ENCODE results near the gene SLC6A19. TPM values are rescaled to one million over a fixed set of nuclear protein-coding genes. Genes with fewer than 3 reads are reported as not detected.

Gene SLC6A19
- total RNA-seq, 1 donor from 2014 or later: not detected

DNA sequence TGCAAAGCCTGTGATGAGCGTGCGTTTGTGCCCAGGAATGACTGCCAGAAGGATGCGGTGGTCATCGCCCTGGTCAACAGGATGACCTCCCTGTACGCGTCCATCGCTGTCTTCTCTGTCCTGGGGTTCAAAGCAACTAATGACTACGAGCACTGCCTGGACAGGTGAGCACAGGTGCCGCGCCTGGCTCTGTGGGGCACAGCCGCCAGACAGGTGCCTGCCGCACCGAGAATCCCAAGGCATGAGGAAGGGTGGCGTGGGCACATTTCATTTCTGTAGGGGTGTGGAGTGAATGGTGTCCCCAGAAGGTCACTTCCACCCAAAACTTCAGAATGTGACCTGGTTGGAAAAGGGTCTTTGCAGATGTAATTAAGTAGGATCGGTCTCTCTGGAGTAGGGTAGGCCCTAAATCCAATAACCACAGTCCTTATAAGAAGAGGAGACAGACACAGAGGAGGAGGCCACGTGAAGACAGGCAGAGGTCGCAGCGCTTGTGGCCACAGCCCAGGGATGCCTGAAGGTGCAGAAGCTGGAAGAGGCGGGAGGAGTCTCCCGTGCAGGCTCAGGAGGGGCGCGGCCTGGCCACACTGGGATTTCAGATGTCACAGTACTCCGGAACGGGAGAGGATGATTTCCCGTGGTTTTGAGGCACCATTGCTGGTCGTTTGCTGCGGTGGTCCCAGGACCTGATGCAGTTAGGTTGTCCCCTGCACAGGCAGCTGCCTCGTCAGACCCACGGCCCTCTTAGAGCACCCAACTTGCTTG lies 39.3 kb downstream of the SLC6A19 start:
- intact Hi-C loops (cut with micrococcal nuclease): no loop called here

DNA sequence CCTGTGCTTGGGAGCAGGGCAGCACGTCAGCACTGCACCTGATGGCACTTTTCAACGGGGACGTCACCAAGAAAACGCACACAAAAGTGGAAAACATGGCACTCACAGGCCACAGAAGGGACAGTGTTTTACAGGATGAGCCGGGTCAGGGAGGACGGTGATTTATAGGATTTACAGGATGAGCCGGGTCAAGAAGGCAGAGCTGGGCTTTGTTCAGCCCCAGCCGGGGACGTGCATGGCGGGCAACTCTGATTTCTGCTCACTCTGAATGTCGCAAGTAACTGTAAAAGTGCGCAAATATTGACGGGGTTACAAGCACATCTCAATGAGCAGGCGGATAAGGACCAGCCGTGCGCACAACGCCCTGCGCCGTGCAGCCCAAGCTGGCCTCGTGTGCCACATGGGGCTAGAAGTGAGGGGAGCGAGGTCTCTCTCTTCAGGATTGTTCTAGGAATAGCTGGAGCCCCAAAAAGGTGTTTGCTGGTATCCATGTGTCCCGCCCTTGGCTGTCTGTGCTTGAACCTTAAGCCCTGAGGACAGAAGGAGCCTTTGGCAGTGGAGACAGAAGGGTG lies 40.2 kb downstream of the SLC6A19 start:
- intact Hi-C loops (cut with micrococcal nuclease): no loop called here

DNA sequence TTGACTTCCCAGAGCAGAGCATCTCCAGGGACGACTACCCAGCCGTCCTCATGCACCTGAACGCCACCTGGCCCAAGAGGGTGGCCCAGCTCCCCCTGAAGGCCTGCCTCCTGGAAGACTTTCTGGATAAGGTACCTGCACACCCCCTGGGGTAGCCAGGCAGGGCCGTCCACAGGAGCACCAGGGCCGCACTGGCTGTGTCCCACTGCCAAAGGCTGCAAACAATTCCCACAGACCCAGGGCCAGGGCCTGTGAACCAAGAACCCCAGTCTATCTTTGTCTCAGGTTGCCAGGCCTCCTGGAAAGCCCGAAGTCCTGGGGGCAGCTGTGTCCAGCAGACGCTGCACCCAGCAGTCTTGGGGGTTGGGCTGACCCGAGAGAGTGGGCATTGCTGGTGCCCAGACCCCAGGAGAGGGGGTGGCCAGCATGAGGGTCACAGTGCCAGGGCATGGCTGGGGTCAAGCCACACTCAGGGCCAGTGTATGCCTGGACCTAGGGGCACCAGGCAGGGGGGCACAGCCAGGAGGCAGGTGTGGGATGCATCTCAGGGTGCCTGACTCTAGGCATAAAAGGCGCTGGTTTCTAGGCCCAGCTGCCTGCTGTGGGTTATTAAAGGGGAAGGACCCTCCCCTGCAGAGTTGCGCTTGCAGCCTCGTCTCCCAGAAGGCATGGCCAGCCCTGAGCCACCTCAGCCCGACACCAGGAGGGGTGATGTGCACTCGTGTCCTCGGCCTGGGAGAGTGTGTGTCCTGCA lies 41.5 kb downstream of the SLC6A19 start:
- intact Hi-C loops (cut with micrococcal nuclease): no loop called here

DNA sequence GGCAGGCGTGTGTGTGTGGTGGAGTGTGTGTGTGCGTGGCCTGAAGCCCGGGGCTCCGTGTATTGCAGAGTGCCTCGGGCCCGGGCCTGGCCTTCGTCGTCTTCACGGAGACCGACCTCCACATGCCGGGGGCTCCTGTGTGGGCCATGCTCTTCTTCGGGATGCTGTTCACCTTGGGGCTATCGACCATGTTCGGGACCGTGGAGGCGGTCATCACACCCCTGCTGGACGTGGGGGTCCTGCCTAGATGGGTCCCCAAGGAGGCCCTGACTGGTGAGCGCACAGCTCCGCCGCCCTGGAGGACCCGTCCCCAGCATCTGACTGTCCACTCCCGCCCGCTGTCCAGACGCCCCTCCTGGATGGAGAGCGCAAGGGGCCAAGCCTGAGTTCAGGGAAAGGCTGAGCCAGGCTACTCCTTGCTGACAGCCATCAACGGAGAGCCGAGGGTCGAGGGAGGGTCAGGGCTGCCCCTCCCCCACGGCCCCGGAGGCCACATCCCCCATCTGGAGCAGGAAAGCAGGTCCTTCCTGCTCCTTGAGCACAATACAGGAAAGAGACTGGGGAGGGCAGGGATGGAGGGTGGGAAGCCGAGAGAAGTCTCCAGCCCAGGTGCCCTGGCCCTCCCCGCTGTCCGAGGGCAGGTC lies 42.2 kb downstream of the SLC6A19 start:
- intact Hi-C loops (cut with micrococcal nuclease): no loop called here

DNA sequence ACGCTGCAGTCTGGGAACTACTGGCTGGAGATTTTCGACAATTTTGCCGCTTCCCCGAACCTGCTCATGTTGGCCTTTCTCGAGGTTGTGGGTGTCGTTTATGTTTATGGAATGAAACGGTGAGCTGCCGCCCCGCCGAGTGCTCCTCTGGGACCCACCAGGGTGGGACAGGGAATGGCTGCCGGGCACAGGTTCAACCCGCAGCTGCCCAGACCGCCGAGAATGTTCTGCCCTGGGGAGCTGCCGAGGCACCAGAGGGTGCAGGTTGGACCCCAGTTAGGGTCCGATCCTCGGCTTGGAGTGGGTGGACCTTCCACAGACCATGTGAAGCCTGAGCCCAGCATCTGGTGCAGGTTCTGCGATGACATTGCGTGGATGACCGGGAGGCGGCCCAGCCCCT lies 42.9 kb downstream of the SLC6A19 start:
- intact Hi-C loops (cut with micrococcal nuclease): no loop called here

DNA sequence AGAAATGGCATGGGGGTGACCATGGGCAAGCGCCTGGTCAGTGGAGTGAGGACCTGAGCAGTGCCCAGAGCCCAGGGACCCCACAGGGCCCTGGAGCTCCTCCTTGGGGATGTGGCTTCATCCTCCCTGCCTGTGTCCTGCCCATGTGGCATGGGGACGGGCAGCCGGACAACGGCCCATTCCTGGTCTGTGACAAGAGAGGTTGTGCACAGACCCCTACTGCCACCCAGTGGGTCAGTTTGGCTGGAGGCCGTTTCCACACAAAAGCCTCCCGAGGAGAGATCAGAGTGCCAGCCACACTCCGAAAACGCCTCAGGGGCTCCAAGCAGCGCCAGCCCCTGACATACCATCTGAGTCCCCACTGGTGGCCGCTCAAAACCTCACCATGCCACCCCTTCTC lies 43.6 kb downstream of the SLC6A19 start:
- intact Hi-C loops (cut with micrococcal nuclease): no loop called here

DNA sequence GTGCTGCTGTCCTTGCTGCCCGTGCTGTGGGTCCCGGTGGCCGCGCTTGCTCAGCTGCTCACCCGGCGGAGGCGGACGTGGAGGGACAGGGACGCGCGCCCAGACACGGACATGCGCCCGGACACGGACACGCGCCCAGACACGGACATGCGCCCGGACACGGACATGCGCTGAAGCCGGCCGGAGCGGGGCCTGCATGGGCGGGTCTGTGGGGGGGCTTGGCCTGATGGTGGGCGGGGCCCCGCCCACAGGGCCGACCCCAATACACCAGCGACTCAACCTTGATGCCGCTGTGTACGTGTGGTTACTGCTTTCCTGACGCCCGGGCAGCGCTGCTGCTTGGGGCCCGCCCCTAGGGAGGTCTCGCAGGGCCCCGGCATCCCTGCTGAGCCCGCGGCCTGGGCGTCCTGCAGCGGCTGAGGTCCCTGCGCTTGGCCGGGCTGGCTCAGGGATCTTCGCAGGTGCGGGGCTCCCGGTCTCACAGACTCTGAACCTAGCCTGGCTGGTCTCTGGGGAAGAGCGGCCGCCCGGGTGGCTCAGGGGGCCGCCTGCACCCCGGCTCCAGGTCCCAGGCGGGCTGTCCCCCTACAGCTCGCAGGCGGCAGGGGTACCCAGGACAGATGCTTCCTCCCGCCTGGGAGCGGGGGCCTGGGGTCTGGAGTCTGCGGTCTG lies 44.6 kb downstream of the SLC6A19 start:
- intact Hi-C loops (cut with micrococcal nuclease): no loop called here

DNA sequence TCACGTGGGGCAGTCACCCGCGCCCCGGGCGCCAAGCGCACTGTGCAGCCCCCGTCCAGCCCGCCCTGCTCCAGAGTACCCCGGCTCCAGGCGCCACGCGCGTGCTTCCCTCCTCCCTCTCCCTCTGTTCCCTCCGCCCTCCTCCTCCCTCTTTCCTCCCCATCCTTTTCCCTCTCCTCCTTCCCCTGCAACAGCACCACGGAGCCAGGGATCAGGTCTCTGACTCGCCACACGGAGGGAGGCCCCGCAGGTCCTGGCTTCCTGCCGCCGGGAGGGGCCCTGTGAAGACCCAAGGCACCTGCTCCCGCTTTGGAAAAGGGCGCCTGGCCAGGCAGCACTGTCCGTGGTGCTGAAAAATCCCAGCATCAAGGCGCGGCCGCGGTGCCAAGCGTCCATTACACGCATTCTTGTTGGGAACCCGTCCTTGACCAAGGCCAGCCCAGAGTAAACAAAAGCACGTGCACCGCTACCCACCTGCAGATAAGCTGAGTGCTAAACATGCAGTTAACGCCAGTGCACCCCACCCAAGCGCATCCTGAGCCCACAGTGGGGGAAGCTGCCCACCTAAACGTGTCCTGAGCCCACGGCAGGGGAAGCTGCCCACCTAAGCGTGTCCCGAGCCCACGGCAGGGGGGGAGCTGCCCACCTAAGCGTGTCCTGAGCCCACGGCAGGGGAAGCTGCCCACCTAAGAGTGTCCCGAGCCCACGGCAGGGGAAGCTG lies 45.5 kb downstream of the SLC6A19 start:
- intact Hi-C loops (cut with micrococcal nuclease): no loop called here

DNA sequence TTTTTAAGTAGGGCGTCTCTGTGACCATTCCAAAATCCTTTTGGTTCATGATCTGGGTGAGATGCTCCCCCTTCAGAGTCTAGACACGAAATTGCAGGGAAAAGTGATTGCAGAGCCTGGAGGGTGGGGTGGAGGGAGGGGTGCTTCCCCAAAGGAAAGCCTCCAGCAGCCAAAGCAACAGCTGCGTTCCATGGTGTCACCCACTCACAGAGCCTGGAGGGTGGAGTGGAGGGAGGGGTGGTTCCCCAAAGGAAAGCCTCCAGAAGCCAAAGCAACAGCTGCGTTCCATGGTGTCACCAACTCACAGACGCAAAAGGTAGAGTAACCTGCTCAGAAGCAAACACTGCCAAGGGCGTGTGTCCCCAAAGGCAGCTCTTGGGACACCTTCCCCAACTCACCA lies 46.4 kb downstream of the SLC6A19 start:
- intact Hi-C loops (cut with micrococcal nuclease): no loop called here

DNA sequence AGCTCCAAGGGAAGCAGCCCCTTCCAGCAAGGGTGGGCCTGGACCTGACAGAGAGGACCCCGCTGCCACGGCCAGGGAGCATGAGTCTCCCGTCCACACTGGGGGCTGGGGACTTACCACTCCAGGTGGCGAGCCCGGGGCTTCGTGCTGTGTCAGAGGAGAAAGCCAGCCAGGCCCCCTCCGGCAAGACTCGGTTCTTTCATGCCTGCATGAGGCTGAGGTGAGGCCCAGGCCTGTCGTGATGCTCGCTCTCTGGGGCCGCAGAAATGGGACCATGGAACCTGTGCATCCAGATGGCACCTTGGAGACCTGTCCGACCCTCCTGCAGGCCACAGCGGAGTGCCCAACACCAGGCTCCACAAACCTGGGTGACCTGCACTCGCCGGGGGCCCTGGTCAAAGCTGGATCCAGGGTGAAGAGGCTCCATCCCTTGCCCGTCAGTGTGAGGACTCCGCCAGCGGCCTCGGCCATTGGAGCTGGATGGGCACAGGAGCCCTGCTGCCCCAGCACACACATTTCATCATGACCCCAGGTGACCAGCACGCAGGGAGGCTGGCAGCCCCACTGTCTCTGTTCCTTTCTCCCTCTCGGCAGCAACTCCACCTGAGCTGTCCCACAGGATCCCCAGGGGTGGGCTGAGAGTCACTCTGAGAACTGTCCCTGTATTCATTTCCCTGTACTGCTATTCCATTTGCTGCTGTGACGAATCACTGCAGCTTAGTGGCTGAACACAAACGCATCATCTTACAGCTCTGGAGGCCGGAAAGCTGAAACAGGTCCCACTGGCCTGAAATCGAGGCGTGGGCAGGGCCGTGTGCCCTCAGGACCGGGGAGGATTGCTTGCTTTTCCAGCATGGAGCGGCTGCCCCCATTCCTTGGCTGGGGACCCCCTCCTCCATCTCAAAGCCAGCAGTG lies 48.2 kb downstream of the SLC6A19 start:
- intact Hi-C loops (cut with micrococcal nuclease): no loop called here

DNA sequence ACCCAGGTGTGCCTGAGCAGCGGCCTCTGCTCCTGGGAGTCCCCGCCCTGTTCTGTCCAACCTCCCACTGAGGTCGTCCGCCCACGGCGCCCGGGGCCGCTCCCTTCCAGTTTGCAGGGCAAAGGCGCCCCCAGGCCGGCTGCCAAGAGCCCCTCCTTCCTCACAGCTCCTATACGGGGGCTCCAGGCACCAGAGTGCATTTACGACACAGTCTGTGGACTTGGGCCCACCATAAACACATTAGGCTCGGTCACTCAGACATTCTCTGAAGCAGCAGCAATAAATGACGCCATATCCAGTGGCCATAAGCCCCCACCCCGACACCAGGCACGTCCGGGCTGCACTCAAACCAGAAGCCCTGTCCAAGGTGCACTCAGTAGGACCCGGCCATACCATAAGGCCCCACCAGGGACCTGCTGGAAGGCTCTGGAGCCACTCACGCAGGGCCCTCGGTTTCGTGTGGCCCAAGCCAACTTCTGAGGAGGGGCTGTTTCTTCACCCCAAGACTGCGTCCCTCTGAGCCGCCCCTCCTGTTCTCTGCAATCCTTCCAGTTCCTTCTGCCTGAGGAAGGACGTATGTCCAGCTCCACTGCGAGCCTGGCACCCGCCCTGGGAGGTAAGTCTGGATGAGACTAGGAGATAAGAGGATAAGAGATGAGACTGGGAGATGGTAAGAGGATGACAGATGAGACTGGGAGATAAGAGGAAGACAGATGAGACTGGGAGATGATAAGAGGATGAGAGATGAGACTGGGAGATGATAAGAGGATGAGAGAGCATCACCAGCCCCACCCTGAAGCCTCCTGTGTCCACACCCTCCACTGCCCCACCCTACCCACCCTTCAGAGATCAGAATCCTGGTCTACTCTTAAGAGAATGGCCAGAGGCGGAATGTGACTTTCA lies 50.5 kb downstream of the SLC6A19 start:
- intact Hi-C loops (cut with micrococcal nuclease): no loop called here

DNA sequence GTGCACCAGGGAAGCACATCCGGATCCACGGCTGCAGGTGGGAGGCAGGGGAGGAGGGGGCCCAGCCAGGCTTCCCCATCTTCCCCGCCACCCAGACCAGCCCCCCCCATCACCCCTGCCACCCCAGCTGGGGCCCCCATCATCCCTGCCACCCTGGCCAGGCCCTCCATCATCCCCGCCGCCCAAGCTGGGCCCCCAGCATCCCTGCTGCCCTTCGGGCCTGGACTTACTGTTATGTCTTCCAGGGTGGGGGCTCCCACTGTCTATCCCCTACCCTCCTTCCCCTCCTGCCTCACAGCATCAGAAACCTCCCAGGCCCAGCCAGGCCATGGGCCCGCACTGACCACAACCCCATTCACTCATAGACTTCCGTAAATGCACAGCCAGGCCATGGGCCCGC lies 51.3 kb downstream of the SLC6A19 start:
- intact Hi-C loops (cut with micrococcal nuclease): no loop called here

DNA sequence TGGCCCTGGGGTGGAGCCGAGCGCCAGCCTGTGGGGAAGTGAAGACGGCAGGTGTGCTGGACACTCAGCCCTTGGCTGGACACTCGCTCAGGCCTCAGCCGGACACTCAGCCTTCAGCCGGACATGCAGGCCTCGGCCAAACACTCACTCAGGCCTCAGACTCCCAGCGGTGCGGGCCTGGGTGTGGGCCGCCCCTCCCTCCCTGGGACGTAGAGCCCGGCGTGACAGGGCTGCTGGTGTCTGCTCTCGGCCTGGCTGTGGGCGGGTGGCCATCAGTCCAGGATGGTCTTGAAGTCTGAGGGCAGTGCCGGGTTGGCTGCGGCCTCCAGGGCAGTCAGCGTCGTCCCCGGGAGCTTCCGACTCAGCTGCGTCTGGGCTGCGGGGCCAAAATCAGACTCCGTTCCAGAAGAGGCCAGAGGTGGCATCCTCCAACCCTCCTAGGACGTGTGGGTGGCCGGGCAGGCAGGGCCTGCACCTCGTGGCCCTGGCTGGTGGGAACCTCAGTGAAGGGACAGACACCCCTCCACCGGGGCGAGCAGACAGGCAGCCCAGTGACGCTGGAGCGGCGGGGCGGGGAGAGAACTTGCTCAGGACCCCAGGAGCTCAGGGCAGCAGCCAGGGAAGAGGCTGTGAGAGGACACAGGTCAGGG lies 52.2 kb downstream of the SLC6A19 start:
- intact Hi-C loops (cut with micrococcal nuclease): loop anchor here (2.0 kb wide), 2 partner anchors 59 to 387 kb away; no protein-coding TSS in a partner anchor

DNA sequence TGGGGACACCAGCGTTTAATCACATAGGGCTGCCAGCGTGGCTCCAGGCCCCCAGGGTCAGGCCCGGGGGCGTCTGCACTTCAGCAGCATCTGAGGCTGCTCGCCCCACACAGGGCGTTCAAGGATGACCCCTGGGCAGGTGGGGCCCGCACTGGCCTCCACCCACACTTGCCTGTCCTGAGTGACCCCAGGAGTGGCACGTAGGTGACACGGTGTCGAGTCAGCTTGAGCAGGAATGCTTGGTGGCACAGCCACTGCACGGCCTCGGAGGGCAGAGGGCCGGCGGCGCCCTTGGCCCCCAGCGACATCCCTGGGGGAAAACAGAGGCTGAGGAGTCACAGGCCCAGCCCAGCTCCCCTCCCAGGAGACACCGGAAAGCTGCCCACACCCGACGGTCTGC lies 52.8 kb downstream of the SLC6A19 start:
- intact Hi-C loops (cut with micrococcal nuclease): loop anchor here (2.0 kb wide), 2 partner anchors 59 to 387 kb away; no protein-coding TSS in a partner anchor

DNA sequence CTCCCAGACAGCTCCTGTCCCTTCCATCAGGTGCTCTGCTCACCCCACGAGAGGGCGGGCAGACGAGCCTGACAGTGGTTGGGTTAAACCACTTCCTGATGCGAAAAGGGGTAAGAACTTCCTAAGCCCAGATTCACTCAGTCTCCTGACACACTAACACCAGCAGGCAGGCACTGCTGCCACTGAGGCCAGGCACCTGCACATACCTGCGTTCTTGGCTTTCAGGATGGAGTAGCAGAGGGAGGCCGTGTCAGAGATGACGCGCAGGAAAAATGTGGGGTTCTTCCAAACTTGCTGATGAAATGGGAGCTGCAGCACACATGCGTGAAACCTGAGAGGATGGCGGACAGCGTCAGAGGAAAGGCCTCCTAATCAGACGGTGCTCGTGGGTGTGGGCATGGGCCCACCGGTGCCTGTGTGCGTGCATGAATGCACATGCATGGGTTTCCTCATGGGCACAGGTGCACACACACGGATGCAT lies 53.7 kb downstream of the SLC6A19 start:
- intact Hi-C loops (cut with micrococcal nuclease): loop anchor here (1.0 to 2.0 kb wide), 4 partner anchors 58 to 386 kb away; partner anchors contain the start of gene CLPTM1L

DNA sequence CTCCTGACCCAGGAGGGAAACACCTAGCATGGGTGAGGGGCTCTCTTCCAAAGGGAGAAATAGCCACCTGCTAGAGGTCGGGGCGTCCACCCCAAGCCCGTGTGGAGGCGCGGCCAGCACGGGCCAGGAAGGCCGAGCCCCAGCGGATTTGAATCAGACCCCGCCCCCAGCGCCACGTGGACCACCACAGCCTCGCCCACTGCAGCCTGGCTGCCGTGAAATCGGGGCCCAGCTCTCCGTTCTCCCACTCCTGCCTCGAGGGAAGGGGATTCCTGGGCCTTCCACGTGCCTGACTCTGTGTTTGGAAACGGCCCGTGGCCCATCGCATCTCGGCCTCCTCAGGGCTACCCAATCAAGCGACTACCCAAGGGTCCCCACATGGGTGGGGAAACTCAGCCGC lies 55.4 kb downstream of the SLC6A19 start:
- intact Hi-C loops (cut with micrococcal nuclease): no loop called here

DNA sequence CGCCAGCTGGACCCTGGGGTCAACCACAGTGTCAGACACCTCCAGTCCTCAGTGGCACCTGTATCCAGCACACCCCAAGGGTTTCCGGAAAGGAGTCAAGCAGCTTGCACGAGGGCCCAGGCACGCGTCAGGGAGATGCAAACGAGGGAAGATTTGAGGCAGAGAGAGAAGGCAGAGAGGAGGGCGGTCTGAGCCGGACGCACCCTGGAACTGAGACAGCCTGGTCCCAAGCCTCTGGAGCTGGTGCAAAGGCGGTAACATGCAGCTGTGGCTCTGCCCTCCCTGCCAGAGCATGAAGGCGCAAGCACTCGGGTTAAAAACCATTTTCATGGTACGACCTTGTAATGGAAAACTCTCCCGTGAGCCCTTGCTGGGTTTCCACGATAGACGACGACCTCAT lies 56.0 kb downstream of the SLC6A19 start:
- intact Hi-C loops (cut with micrococcal nuclease): no loop called here

DNA sequence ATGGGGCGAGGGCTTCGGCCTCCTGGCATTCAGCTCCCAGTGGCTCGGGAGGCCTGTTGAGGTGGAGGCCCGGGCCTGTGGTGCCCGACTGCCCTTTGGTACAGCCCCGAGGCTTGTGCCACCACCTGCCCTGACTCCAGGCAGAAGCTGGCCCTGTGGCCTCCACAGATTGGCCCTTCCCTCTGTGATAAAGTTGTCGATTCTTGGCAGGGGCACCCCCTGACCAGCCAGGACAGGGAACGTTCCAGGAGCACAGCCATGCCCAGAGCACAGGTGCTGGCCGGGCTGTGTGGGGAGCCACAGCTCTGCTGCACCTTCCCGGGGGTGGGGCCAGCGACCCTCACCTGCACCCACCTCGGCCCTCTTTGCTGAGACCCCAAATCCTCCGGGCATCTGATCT lies 56.4 kb downstream of the SLC6A19 start:
- intact Hi-C loops (cut with micrococcal nuclease): no loop called here

Data from T-helper 1 cell treated with Interleukin-12 subunit alpha and Interleukin-12 subunit beta and Interleukin-4 antibody, amounts not matched to agents 30 ng/mL and 1 ng/mL, for 36 hours (primary cell).